Uterus (tissue), 4 donors: ENCODE results near the gene UNKL. TPM values are rescaled to one million over a fixed set of nuclear protein-coding genes. Genes with fewer than 3 reads are reported as not detected.

ENCODE experiments used
- DNase-seq, 2 donors: peaks; one replicate each; pipeline ENCODE4 v3.0.0-alpha.2; 2019 to 2020
- H3K27ac ChIP-seq, 2 donors: fragments of 200-600 bp; sonication (generic); 1 replicate in 1 of 2; 2 replicates in 1 of 2; pipeline ENCODE4 v1.5.1; 2016 to 2018
- H3K27me3 ChIP-seq, 2 donors: fragments of 200-600 bp; sonication (generic); one replicate each; pipeline ENCODE4 v1.5.1; 2018 to 2019; ENCODE audit warnings: control low read depth in 1 of 2
- H3K36me3 ChIP-seq, 2 donors: fragments of 200-600 bp; sonication (generic); one replicate each; pipeline ENCODE4 v1.5.1; 2019; ENCODE audit warnings: control low read depth in 1 of 2
- H3K4me1 ChIP-seq, 2 donors: fragments of 200-600 bp; sonication (generic); one replicate each; pipeline ENCODE4 v1.5.1; 2018 to 2019; ENCODE audit warnings: control low read depth in 1 of 2
- H3K4me3 ChIP-seq, 2 donors: fragments of 200-600 bp; sonication (generic); 1 replicate in 1 of 2; 2 replicates in 1 of 2; pipeline ENCODE4 v1.5.1; 2018 to 2019; ENCODE audit warnings: mild to moderate bottlenecking in 1 of 2
- H3K9me3 ChIP-seq, 2 donors: fragments of 200-600 bp; sonication (generic); one replicate each; pipeline ENCODE4 v1.5.1; 2019; ENCODE audit warnings: control low read depth in 1 of 2
- CTCF ChIP-seq, 4 experiments: fragments of 200-600 bp in 2 of 4; fragments of 450-650 bp in 2 of 4; sonication (generic) in 2 of 4; IDR thresholded peaks; one replicate each; pipeline ENCODE4 v1.5.1; 2016 to 2019; ENCODE audit warnings: antibody characterized with exemption in 4 of 4, mild to moderate bottlenecking in 2 of 4, moderate library complexity in 1 of 4
- POLR2A ChIP-seq, 2 donors: fragments of 450-650 bp; IDR thresholded peaks; one replicate each; pipeline ENCODE4 v1.6.1; 2016; ENCODE audit warnings: antibody characterized with exemption in 2 of 2, mild to moderate bottlenecking in 1 of 2, moderate library complexity in 1 of 2
- intact Hi-C: fragments of 100-400 bp; cut with DNase I; formaldehyde crosslinking; loops from one replicate; pipeline ENCODE4 v1.15.1; 2023; ENCODE audit warnings: low total_unique reads
- total RNA-seq, 4 donors: library from RNA; depleted of rRNA in 3 of 4; stranded (reverse); fragments of >200 nt in 3 of 4; gene quantifications; one replicate each; pipeline versions ENCODE4 v1.1.0 to v1.2.4, GENCODE V29; 2014 to 2023
- donor health status: DM: yes; HTN: yes; CAD: no.

The UNKL gene
- total RNA-seq, 4 donors from 2014 or later: 13.5 to 63.3 (median 27.6) TPM

DNA sequence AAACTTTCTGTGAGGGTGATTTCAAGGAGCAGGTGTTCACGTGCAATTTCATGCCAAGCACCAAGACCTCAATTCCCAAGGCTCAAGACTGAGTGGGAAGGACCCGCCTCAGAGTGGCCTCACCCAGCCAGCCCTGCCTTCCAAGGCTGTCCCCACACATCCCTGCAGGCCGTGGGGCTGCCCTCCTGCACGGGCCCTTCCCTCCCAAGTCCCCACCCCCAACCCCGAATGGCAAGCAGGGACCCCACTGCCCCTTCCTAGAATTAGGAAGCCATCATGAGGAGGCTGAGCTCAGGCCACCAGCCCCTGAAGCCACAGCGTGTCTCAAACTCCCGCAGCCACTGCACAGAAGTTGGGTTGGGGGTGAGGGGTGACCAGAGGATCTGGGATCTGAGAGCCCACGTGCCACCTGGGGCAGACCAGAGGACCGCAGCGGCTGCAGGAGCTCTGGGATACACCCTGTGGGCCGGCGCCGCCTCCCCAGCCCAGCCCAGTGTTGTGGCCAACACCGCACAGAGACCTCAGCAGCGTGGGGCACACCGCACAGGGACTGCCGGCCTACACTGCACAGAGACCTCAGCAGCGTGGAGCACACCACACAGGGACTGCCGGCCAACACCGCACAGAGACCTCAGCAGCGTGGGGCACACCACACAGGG is 42.1 kb downstream of the UNKL start:
- Histone ChIP-seq H3K27me3 (no peaks in the 10 kb centered on the region), H3K36me3 (no peaks in the 10 kb centered on the region), H3K9me3 (no peaks in the 10 kb centered on the region), H3K27ac (no peak overlapping the region), H3K4me3 (no peak overlapping the region), H3K4me1 (no peaks in the 10 kb centered on the region)
- DNase-seq: no peak
- TF ChIP-seq POLR2A (IDR thresholded peaks at IDR 0.05) (no peak), CTCF (IDR thresholded peaks at IDR 0.05) (no peak)
- intact Hi-C loops: no loop called here

DNA sequence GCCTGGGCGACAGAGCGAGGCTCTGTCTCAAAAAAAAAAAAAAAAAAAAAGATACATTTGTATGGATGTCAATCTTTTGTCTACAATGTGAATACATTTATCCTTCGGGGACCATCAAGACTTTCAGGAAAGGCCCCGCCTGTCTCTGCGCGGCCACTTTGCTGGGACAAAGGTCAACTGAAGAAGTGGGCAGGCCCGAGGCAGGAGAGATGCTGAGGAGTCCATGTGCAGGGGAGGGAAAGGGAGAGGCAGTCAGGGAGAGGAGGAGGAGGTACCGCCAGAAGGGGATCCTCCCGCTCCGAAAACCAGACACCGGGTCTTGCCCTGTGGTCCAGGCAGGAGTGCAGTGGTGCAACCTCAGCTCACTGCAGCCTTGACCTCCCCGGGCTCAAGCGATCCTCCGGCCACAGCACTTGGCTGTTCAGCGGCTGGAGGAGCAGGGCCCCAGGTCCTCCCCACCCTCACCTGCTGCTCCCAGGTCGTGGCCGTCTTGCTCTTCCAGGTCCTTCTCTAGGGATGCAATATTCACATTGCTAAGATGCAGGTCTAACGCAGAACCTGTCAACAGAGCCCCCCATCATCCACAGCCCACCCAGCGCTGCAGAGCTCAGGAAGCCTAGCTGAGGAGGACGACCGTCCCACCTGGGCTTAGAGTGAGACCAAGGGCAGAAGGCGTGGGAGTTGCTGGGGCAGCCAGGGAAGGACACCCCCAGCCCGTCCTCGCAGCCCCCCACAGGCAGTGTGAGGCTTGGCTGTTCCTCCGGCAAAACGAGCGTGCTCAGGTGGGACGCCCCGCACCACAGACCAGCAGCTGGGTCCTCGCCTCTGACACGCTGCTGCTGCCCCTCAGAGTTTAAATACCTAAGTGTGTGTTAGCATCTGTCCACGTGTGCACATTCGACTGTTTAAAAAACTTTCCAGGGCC is 43.2 kb downstream of the UNKL start:
- intact Hi-C loops: no loop called here
- Histone ChIP-seq H3K27me3 (no peaks in the 10 kb centered on the region), H3K36me3 (no peaks in the 10 kb centered on the region), H3K27ac (no peak overlapping the region), H3K4me1 (no peaks in the 10 kb centered on the region), H3K9me3 (no peaks in the 10 kb centered on the region), H3K4me3 (no peak overlapping the region)
- TF ChIP-seq CTCF (IDR thresholded peaks at IDR 0.05): no peak
- no peak for TF ChIP-seq POLR2A (IDR thresholded peaks at IDR 0.05)
- DNase-seq: no peak

GRCh38 chr16:1367486-1368174 is 46.9 kb downstream of the UNKL start:
- DNase-seq: no peak
- H3K27ac ChIP-seq: no peak overlapping the region
- H3K36me3 ChIP-seq: no peaks in the 10 kb centered on the region
- intact Hi-C loops: no loop called here
- no peaks in the 10 kb centered on the region for H3K27me3 ChIP-seq
- H3K4me3 ChIP-seq: no peak overlapping the region
- no peak for TF ChIP-seq CTCF (IDR thresholded peaks at IDR 0.05)
- no peak for TF ChIP-seq POLR2A (IDR thresholded peaks at IDR 0.05)
- no peaks in the 10 kb centered on the region for H3K9me3 ChIP-seq
- no peaks in the 10 kb centered on the region for H3K4me1 ChIP-seq

DNA sequence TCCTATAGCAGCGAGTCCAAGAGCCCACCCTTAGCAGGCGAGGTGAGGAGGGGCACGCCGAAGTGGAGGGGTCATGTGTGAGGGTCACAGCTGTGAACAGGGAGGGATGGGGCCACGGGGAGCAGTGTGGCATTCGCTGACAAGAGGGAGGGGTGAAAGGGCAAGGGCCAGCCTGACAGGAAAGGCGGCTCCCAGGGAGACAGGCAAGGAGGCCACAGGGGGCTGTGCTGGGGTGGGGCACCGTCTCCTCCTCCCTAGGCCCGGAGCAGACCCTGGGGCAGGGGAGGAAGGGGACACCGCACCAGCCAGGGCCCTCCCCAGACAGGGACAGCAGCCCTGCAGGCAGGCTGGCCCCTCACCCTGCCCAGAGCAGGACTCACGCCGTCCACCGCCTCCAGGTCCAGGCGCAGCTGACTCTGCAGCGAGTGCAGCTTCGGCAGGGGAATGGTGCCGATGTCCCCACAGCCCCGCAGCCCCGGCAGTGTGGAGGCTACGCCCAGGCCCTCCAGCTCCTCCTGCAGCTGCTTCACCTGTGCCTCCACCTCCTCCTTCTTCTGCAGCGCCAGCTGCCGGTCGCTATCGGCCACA is 47.7 kb downstream of the UNKL start:
- Histone ChIP-seq H3K4me3 (no peak overlapping the region), H3K27me3 (no peaks in the 10 kb centered on the region), H3K4me1 (no peaks in the 10 kb centered on the region), H3K9me3 (no peaks in the 10 kb centered on the region), H3K27ac (no peak overlapping the region), H3K36me3 (no peaks in the 10 kb centered on the region)
- TF ChIP-seq CTCF (IDR thresholded peaks at IDR 0.05) (no peak), POLR2A (IDR thresholded peaks at IDR 0.05) (no peak)
- intact Hi-C loops: no loop called here
- no peak for DNase-seq
